Hematopoietic multipotent progenitor cell treated with erythropoietin and hydrocortisone succinate and interleukin-3 and kit ligand, for 8 days (in vitro differentiated cells): ENCODE data around the gene AP2A1.

Experiments used
- DNase-seq: peaks from one replicate; pipeline ENCODE4 v3.0.0-alpha.2; 2015

Gene AP2A1

GRCh38 chr19:49840736-49841249, 74.0 kb downstream of the AP2A1 start:
- DNase-seq: no peak

- DNase-seq: no peak
Observed at GRCh38 chr19:49843265-49843664, 76.5 kb downstream of the AP2A1 start.

GRCh38 chr19:49844138-49845095, 77.6 kb downstream of the AP2A1 start:
- no peak for DNase-seq

GRCh38 chr19:49845414-49845813, 78.6 kb downstream of the AP2A1 start:
- DNase-seq: no peak

GRCh38 chr19:49846408-49846807, 79.6 kb downstream of the AP2A1 start:
- DNase-seq: no peak

GRCh38 chr19:49847731-49848696, 81.2 kb downstream of the AP2A1 start:
- peak; percentile 85 for DNase-seq

- no peak for DNase-seq
Observed at GRCh38 chr19:49848938-49849337, 82.1 kb downstream of the AP2A1 start.

- no peak for DNase-seq
Observed at GRCh38 chr19:49849433-49850220, 82.8 kb downstream of the AP2A1 start.

- DNase-seq: no peak
Observed at GRCh38 chr19:49850221-49850486, 83.4 kb downstream of the AP2A1 start.

- DNase-seq: peak; percentile 92
Observed at GRCh38 chr19:49850487-49851342, 83.9 kb downstream of the AP2A1 start, which contains the start of gene PTOV1. Gene PTOV1, plus strand, starts transcription at chr19:49851159.

GRCh38 chr19:49851456-49852259, 84.9 kb downstream of the AP2A1 start:
- DNase-seq: no peak

GRCh38 chr19:49852631-49853126, 85.9 kb downstream of the AP2A1 start:
- DNase-seq: no peak

- no peak for DNase-seq
Observed at GRCh38 chr19:49853852-49854377, 87.1 kb downstream of the AP2A1 start.

- DNase-seq: no peak
Observed at GRCh38 chr19:49854378-49855263, 87.8 kb downstream of the AP2A1 start.

- DNase-seq: no peak
Observed at GRCh38 chr19:49855277-49855675, 88.5 kb downstream of the AP2A1 start.

- no peak for DNase-seq
Observed at GRCh38 chr19:49855676-49856573, 89.1 kb downstream of the AP2A1 start.

GRCh38 chr19:49856574-49857021, 89.8 kb downstream of the AP2A1 start:
- no peak for DNase-seq
